ENCODE data around the gene ACOT8.
"Not testable (repeated sequence)": the region's sequence is repeated elsewhere in the genome, so short reads cannot be mapped to it uniquely, and the experiment has no call there.

Gene ACOT8

DNA sequence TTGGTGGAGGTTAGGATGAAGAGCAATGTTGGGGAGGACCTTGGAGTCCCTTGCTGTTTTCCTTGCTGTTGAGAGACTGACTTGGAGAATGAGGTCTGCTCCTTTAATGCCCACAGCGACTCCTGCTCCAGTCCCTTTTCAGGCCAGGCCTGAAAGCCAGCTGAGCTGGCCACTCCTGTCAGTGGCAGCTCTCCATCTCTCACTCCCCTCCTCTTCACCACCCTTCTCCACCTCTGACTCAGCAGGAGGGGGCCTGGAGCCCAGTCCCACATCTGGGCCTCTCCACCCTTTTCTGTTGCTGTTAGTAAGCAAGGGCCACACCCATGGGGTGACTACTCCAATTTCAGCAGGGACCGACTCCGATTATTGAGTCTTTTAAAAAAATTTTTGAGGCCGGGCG, 21.4 kb downstream of the ACOT8 start:
- no peaks in the 10 kb centered on the region for H3K27me3 ChIP-seq (ENCODE audit: control insufficient read depth, insufficient read depth, low read length)
- no peak overlapping the region for H3K4me3 ChIP-seq (ENCODE audit: low read length)
- WGBS (ENCODE audit: insufficient coverage, insufficient read length): no CpG with 5 or more reads among the region's 5 CpGs
- no peak overlapping the region for H3K27ac ChIP-seq (ENCODE audit: low read length)
- no peak for DNase-seq (ENCODE audit: low read depth, low spot score)
- H3K4me1 ChIP-seq (ENCODE audit: control insufficient read depth, insufficient read depth, low read length): peaks cover 4% of the 10 kb centered on the region; the same call in 1 of the 2 replicates
- no peaks in the 10 kb centered on the region for H3K9me3 ChIP-seq (ENCODE audit: control insufficient read depth, insufficient read depth, low read length)
- H3K36me3 ChIP-seq (ENCODE audit: control insufficient read depth, insufficient read depth, low read length): peaks cover 4% of the 10 kb centered on the region; the same call in 1 of the 2 replicates

DNA sequence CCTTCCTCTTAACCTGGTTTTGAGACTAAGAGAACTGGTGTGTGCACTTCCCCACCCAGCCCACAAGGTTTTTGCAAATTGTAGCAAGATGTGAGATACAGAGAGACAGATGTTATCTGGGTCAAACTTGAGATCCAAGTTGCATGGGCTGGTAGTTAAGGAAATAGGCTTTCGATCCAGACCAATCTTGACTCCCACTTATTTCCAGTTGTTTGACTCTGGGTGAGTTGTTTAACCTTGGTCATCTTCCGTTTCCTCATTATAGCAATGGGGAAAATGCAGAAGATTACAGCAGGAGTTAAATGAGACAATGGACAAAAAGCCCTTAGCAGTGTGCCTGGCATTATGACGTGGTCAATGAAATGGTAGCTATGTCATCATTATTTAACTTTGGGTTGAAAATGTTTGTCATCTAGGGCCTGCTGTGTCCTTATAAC, 21.8 kb downstream of the ACOT8 start:
- H3K27me3 ChIP-seq (ENCODE audit: control insufficient read depth, insufficient read depth, low read length): no peaks in the 10 kb centered on the region

DNA sequence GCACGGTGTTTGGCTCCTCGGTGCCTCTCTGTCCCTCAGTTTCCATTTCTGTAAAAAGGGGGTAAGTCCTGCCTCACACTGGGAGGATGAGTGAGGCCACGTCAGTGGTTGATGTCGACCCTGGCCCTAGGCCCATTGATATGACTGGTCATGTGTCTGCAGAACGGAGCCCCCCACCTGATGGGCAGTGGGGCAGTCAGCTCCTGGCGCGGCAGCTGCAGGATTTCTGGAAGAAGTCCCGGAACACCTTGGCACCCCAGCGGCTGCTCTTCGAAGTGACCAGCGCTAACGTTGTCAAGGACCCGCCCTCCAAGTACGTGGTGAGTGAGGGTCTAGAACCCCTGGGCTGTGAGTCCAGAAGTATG, 22.4 kb downstream of the ACOT8 start:
- no peaks in the 10 kb centered on the region for H3K36me3 ChIP-seq (ENCODE audit: control insufficient read depth, insufficient read depth, low read length)
- no peaks in the 10 kb centered on the region for H3K9me3 ChIP-seq (ENCODE audit: control insufficient read depth, insufficient read depth, low read length)
- no peak for DNase-seq (ENCODE audit: low read depth, low spot score)
- H3K27ac ChIP-seq (ENCODE audit: low read length): no peak overlapping the region
- WGBS (ENCODE audit: insufficient coverage, insufficient read length): no CpG with 5 or more reads among the region's 14 CpGs
- no peaks in the 10 kb centered on the region for H3K27me3 ChIP-seq (ENCODE audit: control insufficient read depth, insufficient read depth, low read length)
- H3K4me3 ChIP-seq (ENCODE audit: low read length): no peak overlapping the region; the same call in 1 of the 2 replicates
- peaks cover 4% of the 10 kb centered on the region; the same call in 1 of the 2 replicates for H3K4me1 ChIP-seq (ENCODE audit: control insufficient read depth, insufficient read depth, low read length)

More for the DNA sequence above, 21.8 kb downstream of the ACOT8 start:
- H3K27ac ChIP-seq (ENCODE audit: low read length): no peak overlapping the region
- no peaks in the 10 kb centered on the region for H3K9me3 ChIP-seq (ENCODE audit: control insufficient read depth, insufficient read depth, low read length)
- no CpG with 5 or more reads among the region's 3 CpGs for WGBS (ENCODE audit: insufficient coverage, insufficient read length)
- H3K4me1 ChIP-seq (ENCODE audit: control insufficient read depth, insufficient read depth, low read length): peaks cover 4% of the 10 kb centered on the region; the same call in 1 of the 2 replicates
- H3K4me3 ChIP-seq (ENCODE audit: low read length): no peak overlapping the region
- no peak for DNase-seq (ENCODE audit: low read depth, low spot score)
- H3K36me3 ChIP-seq (ENCODE audit: control insufficient read depth, insufficient read depth, low read length): peaks cover under 1% of the 10 kb centered on the region; the same call in 1 of the 2 replicates

DNA sequence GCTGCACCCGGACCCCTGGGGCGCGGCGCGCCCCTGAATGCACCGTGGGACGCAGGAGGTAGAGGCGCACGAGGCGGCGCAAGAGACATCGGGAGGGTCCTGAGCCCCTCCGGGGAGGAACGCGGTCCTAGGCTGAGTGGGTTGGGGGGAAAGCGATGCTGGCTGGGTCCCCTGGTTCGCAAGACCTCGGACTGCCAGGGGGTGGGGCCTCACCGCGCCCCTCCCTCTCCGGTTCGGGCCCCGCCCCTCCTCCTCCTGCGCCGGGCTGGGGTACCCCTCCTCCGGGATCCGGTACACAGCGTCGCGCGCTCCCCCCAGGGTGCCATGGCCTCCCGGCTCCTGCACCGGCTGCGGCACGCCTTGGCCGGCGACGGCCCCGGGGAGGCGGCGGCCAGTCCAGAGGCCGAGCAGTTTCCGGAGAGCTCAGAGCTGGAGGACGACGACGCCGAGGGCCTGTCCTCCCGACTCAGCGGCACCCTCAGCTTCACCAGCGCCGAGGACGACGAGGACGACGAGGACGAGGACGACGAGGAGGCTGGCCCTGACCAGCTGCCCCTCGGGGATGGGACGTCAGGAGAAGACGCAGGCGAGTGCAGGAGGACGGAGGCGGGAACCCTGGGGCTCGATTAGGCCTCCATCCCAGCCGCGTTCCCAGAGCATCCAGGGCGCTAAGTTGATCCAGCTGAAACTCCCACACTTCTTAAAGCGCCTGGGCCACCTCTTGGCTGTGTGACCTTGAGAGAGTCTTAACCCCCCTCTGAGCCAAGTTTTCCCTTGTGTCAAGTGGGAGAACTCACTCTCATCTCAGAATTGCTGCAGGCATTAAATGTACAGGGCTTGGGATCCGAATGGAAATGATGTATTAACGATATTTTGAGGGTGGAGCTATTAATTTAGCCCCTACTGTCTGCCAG, 23.1 kb downstream of the ACOT8 start:
- Histone ChIP-seq H3K27me3 (ENCODE audit: control insufficient read depth, insufficient read depth, low read length) (no peaks in the 10 kb centered on the region), H3K4me1 (ENCODE audit: control insufficient read depth, insufficient read depth, low read length) (peaks cover 4% of the 10 kb centered on the region; the same call in 1 of the 2 replicates), H3K9me3 (ENCODE audit: control insufficient read depth, insufficient read depth, low read length) (no peaks in the 10 kb centered on the region), H3K4me3 (ENCODE audit: low read length) (peak overlapping the region; percentile 51), H3K36me3 (ENCODE audit: control insufficient read depth, insufficient read depth, low read length) (no peaks in the 10 kb centered on the region), H3K27ac (ENCODE audit: low read length) (no peak overlapping the region)
- no CpG with 5 or more reads among the region's 71 CpGs for WGBS (ENCODE audit: insufficient coverage, insufficient read length)
- DNase-seq (ENCODE audit: low read depth, low spot score): no peak

DNA sequence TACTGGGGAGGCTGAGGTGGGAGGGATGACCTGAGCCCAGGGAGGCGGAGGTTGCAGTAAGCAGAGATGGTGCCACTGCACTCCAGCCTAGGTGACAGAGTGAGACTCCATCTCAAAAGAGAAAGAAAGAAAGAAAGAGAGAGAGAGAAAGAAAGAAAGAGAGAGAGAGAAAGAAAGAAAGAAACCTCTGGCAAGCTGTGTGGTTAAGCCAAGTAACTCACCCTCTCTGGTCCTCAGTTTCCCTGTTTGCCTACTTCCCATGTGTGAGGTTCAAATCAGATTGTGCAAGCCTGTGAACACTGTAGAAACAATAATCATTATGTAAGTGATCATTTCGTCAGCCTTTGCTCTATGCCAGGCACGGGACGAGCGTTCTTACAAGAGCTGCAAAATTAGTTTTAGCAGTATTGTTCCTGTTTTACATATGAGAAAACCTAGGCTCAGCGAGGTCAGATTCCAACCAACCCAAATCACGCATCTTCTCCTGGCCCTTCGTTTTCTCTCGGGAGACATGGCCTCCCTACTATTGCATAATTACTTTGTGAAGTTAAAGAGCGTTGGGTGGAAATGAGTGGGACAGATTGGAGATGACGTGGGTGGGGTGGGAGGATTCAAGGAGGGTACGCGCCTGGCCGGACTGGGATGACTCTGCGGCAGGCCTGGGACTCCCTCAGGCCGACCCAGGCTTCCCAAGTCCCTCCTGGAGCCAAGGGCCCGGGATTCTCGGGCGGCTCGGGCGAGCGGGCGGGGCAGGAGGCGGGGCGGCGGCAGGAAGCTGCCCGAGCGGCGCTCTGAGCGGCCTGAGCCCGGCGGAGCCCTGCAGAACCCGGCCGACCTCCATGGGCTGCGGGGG, 23.9 kb downstream of the ACOT8 start, which contains the start of gene SNX21:
Gene SNX21 (plus strand): TSS at position 770 of the 853 bp plus-strand sequence. CDS start 121 bp downstream, outside the sequence.
- Histone ChIP-seq H3K9me3 (ENCODE audit: control insufficient read depth, insufficient read depth, low read length) (no peaks in the 10 kb centered on the region), H3K27ac (ENCODE audit: low read length) (no peak within 1 kb of the TSS), H3K36me3 (ENCODE audit: control insufficient read depth, insufficient read depth, low read length) (no peaks in the 10 kb centered on the region), H3K4me1 (ENCODE audit: control insufficient read depth, insufficient read depth, low read length) (peaks cover 4% of the 10 kb centered on the region; the same call in 1 of the 2 replicates), H3K4me3 (ENCODE audit: low read length) (peak within 1 kb of the TSS; percentile 51), H3K27me3 (ENCODE audit: control insufficient read depth, insufficient read depth, low read length) (no peaks in the 10 kb centered on the region)
- no peak for DNase-seq (ENCODE audit: low read depth, low spot score)
- WGBS (ENCODE audit: insufficient coverage, insufficient read length): no CpG with 5 or more reads among the region's 35 CpGs

DNA sequence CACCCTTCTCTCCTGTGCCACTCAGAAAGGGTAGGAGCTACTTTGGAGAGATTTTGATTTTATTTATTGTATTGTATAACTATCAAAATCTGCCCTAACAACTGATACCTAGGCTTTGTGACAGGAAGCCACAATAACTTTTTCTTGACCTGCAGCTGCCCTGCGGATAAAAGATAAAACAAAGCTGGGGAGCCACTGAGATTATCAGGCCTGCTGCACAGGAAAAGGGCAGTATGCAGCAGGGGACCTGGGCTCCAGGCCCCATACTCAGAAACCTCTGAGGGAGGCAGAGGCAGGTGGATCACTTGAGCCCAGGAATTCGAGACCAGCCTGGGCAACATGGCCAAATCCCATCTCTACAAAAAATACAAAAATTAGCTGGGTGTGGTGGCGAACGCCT, 24.6 kb downstream of the ACOT8 start:
- peaks cover 4% of the 10 kb centered on the region; the same call in 1 of the 2 replicates for H3K4me1 ChIP-seq (ENCODE audit: control insufficient read depth, insufficient read depth, low read length)
- DNase-seq (ENCODE audit: low read depth, low spot score): no peak
- H3K36me3 ChIP-seq (ENCODE audit: control insufficient read depth, insufficient read depth, low read length): no peaks in the 10 kb centered on the region
- H3K4me3 ChIP-seq (ENCODE audit: low read length): no peak overlapping the region
- no peaks in the 10 kb centered on the region for H3K9me3 ChIP-seq (ENCODE audit: control insufficient read depth, insufficient read depth, low read length)
- H3K27ac ChIP-seq (ENCODE audit: low read length): no peak overlapping the region
- no CpG with 5 or more reads among the region's 4 CpGs for WGBS (ENCODE audit: insufficient coverage, insufficient read length)
- no peaks in the 10 kb centered on the region for H3K27me3 ChIP-seq (ENCODE audit: control insufficient read depth, insufficient read depth, low read length)

DNA sequence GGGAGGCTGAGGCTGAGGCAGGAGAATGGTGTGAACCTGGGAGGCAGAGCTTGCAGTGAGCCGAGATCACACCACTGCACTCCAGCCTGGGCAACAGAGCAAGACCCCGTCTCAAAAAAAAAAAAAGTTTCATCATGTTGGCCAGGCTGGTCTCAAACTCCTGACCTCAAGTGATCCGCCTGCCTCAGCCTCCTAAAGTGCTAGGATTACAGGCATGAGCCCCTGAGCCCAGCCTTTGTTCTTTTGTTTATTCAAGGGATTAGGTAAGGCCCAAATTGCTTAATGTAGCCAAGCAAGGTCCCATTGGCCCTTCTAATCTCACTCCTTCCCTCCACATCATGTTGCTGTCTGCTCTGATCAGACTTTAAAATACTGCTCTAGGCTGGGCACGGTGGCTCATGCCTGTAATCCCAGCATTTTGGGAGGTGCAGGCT, 27.5 kb downstream of the ACOT8 start:
- not testable (repeated sequence) for H3K4me1 ChIP-seq (ENCODE audit: control insufficient read depth, insufficient read depth, low read length); DNase-seq (ENCODE audit: low read depth, low spot score); H3K4me3 ChIP-seq (ENCODE audit: low read length); H3K27ac ChIP-seq (ENCODE audit: low read length); H3K27me3 ChIP-seq (ENCODE audit: control insufficient read depth, insufficient read depth, low read length); H3K9me3 ChIP-seq (ENCODE audit: control insufficient read depth, insufficient read depth, low read length); H3K36me3 ChIP-seq (ENCODE audit: control insufficient read depth, insufficient read depth, low read length)
- WGBS (ENCODE audit: insufficient coverage, insufficient read length): no CpG with 5 or more reads among the region's 4 CpGs

DNA sequence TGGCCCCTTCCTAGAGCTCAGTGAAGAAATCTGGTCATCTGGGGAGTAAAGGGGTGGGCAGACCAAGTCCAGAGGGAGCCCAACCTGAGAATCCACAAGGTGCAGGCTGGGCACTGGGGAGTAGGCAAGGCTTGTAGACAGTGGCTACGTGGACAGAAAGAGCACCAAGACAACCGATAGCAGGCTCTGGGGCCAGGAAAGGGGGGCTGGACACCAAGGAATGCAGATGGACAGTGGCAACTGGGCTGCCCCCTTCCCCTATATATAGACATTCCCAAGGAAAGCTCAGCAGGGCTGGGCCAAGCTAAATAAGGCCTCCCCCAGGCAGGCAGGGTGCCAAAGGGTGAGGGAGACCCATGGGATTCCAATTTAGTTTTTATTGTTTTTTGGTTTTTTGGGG, 28.6 kb downstream of the ACOT8 start:
- Histone ChIP-seq H3K4me1 (ENCODE audit: control insufficient read depth, insufficient read depth, low read length) (peaks cover 4% of the 10 kb centered on the region; the same call in 1 of the 2 replicates), H3K4me3 (ENCODE audit: low read length) (no peak overlapping the region), H3K27ac (ENCODE audit: low read length) (no peak overlapping the region), H3K36me3 (ENCODE audit: control insufficient read depth, insufficient read depth, low read length) (no peaks in the 10 kb centered on the region), H3K27me3 (ENCODE audit: control insufficient read depth, insufficient read depth, low read length) (no peaks in the 10 kb centered on the region), H3K9me3 (ENCODE audit: control insufficient read depth, insufficient read depth, low read length) (no peaks in the 10 kb centered on the region)
- DNase-seq (ENCODE audit: low read depth, low spot score): no peak
- no CpG with 5 or more reads among the region's 2 CpGs for WGBS (ENCODE audit: insufficient coverage, insufficient read length)

DNA sequence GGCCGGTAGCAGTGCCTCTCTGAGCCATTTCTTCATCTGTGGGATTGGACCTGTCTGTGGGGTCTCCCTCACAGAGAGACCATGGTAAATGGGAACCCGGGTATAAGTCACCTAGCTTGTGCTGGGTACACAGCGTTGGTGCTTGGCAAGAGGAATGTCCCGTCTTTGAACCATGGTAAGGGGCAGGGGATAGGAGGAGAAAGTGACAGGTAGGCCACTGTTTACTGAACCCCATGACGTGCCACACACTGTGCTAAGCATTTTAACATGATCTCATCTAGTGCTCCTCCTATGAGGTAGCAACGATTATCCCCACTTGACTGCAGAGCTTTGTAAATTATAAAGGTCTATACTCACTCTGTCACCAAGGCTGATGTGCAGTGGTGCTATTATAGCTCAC, 29.5 kb downstream of the ACOT8 start:
- H3K4me1 ChIP-seq (ENCODE audit: control insufficient read depth, insufficient read depth, low read length): peaks cover 2% of the 10 kb centered on the region; the same call in 1 of the 2 replicates
- no CpG with 5 or more reads among the region's 6 CpGs for WGBS (ENCODE audit: insufficient coverage, insufficient read length)
- no peaks in the 10 kb centered on the region; the same call in 1 of the 2 replicates for H3K36me3 ChIP-seq (ENCODE audit: control insufficient read depth, insufficient read depth, low read length)
- no peak overlapping the region for H3K27ac ChIP-seq (ENCODE audit: low read length)
- no peak overlapping the region for H3K4me3 ChIP-seq (ENCODE audit: low read length)
- H3K9me3 ChIP-seq (ENCODE audit: control insufficient read depth, insufficient read depth, low read length): no peaks in the 10 kb centered on the region
- H3K27me3 ChIP-seq (ENCODE audit: control insufficient read depth, insufficient read depth, low read length): no peaks in the 10 kb centered on the region; the same call in 1 of the 2 replicates
- no peak for DNase-seq (ENCODE audit: low read depth, low spot score)
